Naive thymus-derived CD4-positive, alpha-beta T cell (primary cell): Measurements from ENCODE around the gene SLF1. TPM values are rescaled to one million over a fixed set of nuclear protein-coding genes. Genes with fewer than 3 reads are reported as not detected.

Source experiments
- ATAC-seq: fragments of 150-1000 bp; cut with Tn5 transposase; 2 replicates; pipeline ENCODE4 v1.10.0; 2021; ENCODE audit warnings: mild to moderate bottlenecking, moderate library complexity
- CTCF ChIA-PET: fragments of 350-600 bp; sonication (Branson Sonifier 250); formaldehyde crosslinking; loops from one replicate; lab custom pipeline; 2021; ENCODE audit warnings: antibody characterized with exemption; lab: Charles Lee
- POLR2A ChIA-PET: fragments of 350-600 bp; sonication (Branson Sonifier 250); formaldehyde crosslinking; loops from one replicate; lab custom pipeline; 2021; ENCODE audit warnings: antibody characterized with exemption, inconsistent platforms; lab: Charles Lee
- DNase-seq, 9 donors: peaks; one replicate each; pipeline versions ENCODE4 v3.0.0 to v3.0.0-alpha.2; 2020 to 2022; ENCODE audit warnings: mixed read lengths in 1 of 9
- H3K27ac ChIP-seq: one replicate; pipeline ENCODE4 v1.7.0; 2013; ENCODE audit warnings: mild to moderate bottlenecking, low read depth, low read length, moderate library complexity
- H3K27me3 ChIP-seq, 2 donors: one replicate each; pipeline ENCODE4 v1.7.0; 2013; ENCODE audit warnings: low read length in 2 of 2, mild to moderate bottlenecking in 2 of 2, moderate library complexity in 2 of 2; ENCODE audit not compliant: control insufficient read depth in 2 of 2, insufficient read depth in 2 of 2
- H3K36me3 ChIP-seq, 3 experiments: 1 replicate in 2 of 3; 2 replicates in 1 of 3; pipeline ENCODE4 v1.7.0; 2013; ENCODE audit warnings: low read length in 3 of 3, mild to moderate bottlenecking in 3 of 3, moderate library complexity in 1 of 3; ENCODE audit not compliant: insufficient read depth in 3 of 3, control insufficient read depth in 2 of 3
- H3K4me1 ChIP-seq, 2 donors: one replicate each; pipeline ENCODE4 v1.7.0; 2013; ENCODE audit warnings: low read length in 2 of 2, mild to moderate bottlenecking in 2 of 2, moderate library complexity in 1 of 2; ENCODE audit not compliant: control insufficient read depth in 2 of 2, insufficient read depth in 2 of 2
- H3K4me3 ChIP-seq: 2 replicates; pipeline ENCODE4 v1.7.0; 2013; ENCODE audit warnings: mild to moderate bottlenecking, low read length
- H3K9me3 ChIP-seq, 3 experiments: 1 replicate in 2 of 3; 2 replicates in 1 of 3; pipeline ENCODE4 v1.7.0; 2013; ENCODE audit warnings: low read length in 3 of 3; ENCODE audit not compliant: control insufficient read depth in 2 of 3
- H3K27ac Mint-ChIP-seq, 9 donors: one replicate each; pipeline ENCODE4 v1.8.0; 2020 to 2022; ENCODE audit warnings: mixed read lengths in 9 of 9, mild to moderate bottlenecking in 8 of 9, moderate library complexity in 5 of 9, inconsistent platforms in 2 of 9
- H3K27me3 Mint-ChIP-seq, 5 donors: one replicate each; pipeline ENCODE4 v1.8.0; 2021 to 2022; ENCODE audit warnings: mixed read lengths in 5 of 5, mild to moderate bottlenecking in 1 of 5
- H3K36me3 Mint-ChIP-seq, 5 donors: one replicate each; pipeline ENCODE4 v1.8.0; 2020 to 2022; ENCODE audit warnings: mixed read lengths in 5 of 5, mild to moderate bottlenecking in 3 of 5, inconsistent platforms in 1 of 5
- H3K4me1 Mint-ChIP-seq, 7 donors: one replicate each; pipeline ENCODE4 v1.8.0; 2020 to 2022; ENCODE audit warnings: mixed read lengths in 7 of 7, mild to moderate bottlenecking in 3 of 7, inconsistent platforms in 1 of 7
- H3K4me3 Mint-ChIP-seq, 10 donors: one replicate each; pipeline ENCODE4 v1.8.0; 2020 to 2022; ENCODE audit warnings: mild to moderate bottlenecking in 10 of 10, mixed read lengths in 10 of 10, moderate library complexity in 6 of 10, inconsistent platforms in 2 of 10
- H3K9me3 Mint-ChIP-seq, 11 donors: one replicate each; pipeline ENCODE4 v1.8.0; 2020 to 2022; ENCODE audit warnings: mixed read lengths in 11 of 11, mild to moderate bottlenecking in 4 of 11, inconsistent platforms in 1 of 11, moderate library complexity in 1 of 11
- intact Hi-C, 2 donors: fragments of 100-400 bp; cut with micrococcal nuclease; formaldehyde crosslinking; loops; one replicate each; pipeline ENCODE4 v1.15.1; 2023
- polyA plus RNA-seq, 2 donors: library from polyadenylated mRNA; unstranded; fragments of 300-500 nt; fragmentation: Illumina TruSeq; gene quantifications; one replicate each; pipeline ENCODE4 v1.2.3, GENCODE V29; 2021
- total RNA-seq, 6 experiments: library from RNA in 5 of 6; stranded (reverse) in 5 of 6; gene quantifications; 1 replicate in 5 of 6; 2 replicates in 1 of 6; pipeline ENCODE4 v1.2.3 and lab custom pipeline; 2021 to 2026

SLF1 gene
- total and polyA plus RNA-seq, 7 experiments from 2014 or later: 3.6 to 13.4 (median 8.2) TPM

- DNase-seq (peak in 1 of 9 donors; percentile 6), ATAC-seq (no peak)
- intact Hi-C loops: loop anchor here (10.0 kb wide), 3 partner anchors 181 to 1351 kb away; partner anchors contain the start of genes ARSK (in 1 of the 2), ELL2 (in 1 of the 2) and SKIC3 (in 1 of the 2)
- peaks cover 0 to 4% (median 0%) of the 10 kb centered on the region in 3 experiments for H3K36me3 ChIP-seq
- no peaks in the 10 kb centered on the region for H3K27me3 Mint-ChIP-seq
- H3K36me3 Mint-ChIP-seq: peaks cover 0 to 5% (median 0%) of the 10 kb centered on the region in 5 donors
- ChIA-PET POLR2A (no interaction called here), CTCF (no interaction called here)
- H3K27ac Mint-ChIP-seq: no peak overlapping the region
- no peaks in the 10 kb centered on the region for H3K27me3 ChIP-seq
- H3K4me1 Mint-ChIP-seq: peaks cover 5 to 34% (median 15%) of the 10 kb centered on the region in 7 donors
- no peaks in the 10 kb centered on the region for H3K4me1 ChIP-seq
- no peaks in the 10 kb centered on the region for H3K9me3 ChIP-seq
- H3K9me3 Mint-ChIP-seq: no peaks in the 10 kb centered on the region
- no peak overlapping the region for H3K4me3 ChIP-seq
- no peak overlapping the region for H3K27ac ChIP-seq
- no peak overlapping the region for H3K4me3 Mint-ChIP-seq
Observed at GRCh38 chr5:94613583-94613982, 4.9 kb upstream of the SLF1 start.

GRCh38 chr5:94614156-94614805 lies 4.2 kb upstream of the SLF1 start:
- DNase-seq: no peak
- no peaks in the 10 kb centered on the region for H3K9me3 Mint-ChIP-seq
- peaks cover 8 to 37% (median 17%) of the 10 kb centered on the region in 7 donors for H3K4me1 Mint-ChIP-seq
- H3K4me1 ChIP-seq: peaks cover 2 to 3% of the 10 kb centered on the region in 2 donors
- H3K27ac Mint-ChIP-seq: no peak overlapping the region
- no peaks in the 10 kb centered on the region for H3K9me3 ChIP-seq
- no peak overlapping the region for H3K4me3 ChIP-seq
- no peak overlapping the region for H3K27ac ChIP-seq
- H3K27me3 ChIP-seq: no peaks in the 10 kb centered on the region
- intact Hi-C loops: loop anchor here (10.0 kb wide), 3 partner anchors 181 to 1351 kb away; partner anchors contain the start of genes ARSK (in 1 of the 2), ELL2 (in 1 of the 2) and SKIC3 (in 1 of the 2)
- H3K36me3 Mint-ChIP-seq: peaks cover 0 to 5% (median 0%) of the 10 kb centered on the region in 5 donors
- no peak for ATAC-seq
- peaks cover 0 to 4% (median 0%) of the 10 kb centered on the region in 3 experiments for H3K36me3 ChIP-seq
- ChIA-PET CTCF (no interaction called here), POLR2A (no interaction called here)
- no peaks in the 10 kb centered on the region for H3K27me3 Mint-ChIP-seq
- H3K4me3 Mint-ChIP-seq: no peak overlapping the region

DNA sequence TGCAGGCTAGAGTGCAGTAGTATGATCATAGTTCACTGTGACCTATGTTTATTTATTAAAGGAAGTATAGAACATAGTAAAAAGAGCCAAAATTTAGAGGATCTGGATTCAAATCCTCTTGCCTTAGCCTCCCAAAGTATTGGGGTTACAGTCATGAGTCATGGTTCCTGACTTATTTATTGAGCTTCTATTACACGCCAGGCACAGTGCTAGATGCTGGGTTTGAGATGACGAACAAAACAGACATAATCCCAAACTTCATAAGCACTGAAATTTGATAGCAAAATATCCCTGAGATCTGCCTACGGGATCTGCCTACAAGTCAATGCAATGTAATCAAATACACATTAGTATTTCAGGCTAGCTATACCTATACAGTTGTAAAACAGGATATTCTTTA lies 2.6 kb upstream of the SLF1 start:
- Mint-ChIP-seq H3K4me3 (no peak overlapping the region), H3K36me3 (peaks cover 0 to 4% (median 0%) of the 10 kb centered on the region in 5 donors), H3K4me1 (peaks cover 12 to 42% (median 25%) of the 10 kb centered on the region in 7 donors), H3K27me3 (no peaks in the 10 kb centered on the region), H3K27ac (no peak overlapping the region), H3K9me3 (no peaks in the 10 kb centered on the region)
- Histone ChIP-seq H3K27ac (no peak overlapping the region), H3K4me1 (peaks cover 4 to 6% of the 10 kb centered on the region in 2 donors), H3K27me3 (no peaks in the 10 kb centered on the region), H3K4me3 (no peak overlapping the region), H3K9me3 (no peaks in the 10 kb centered on the region), H3K36me3 (peaks cover 0 to 4% (median 0%) of the 10 kb centered on the region in 3 experiments)
- intact Hi-C loops: loop anchor here (5.0 to 10.0 kb wide), 6 partner anchors 121 to 1349 kb away; partner anchors contain the start of genes ELL2 (in 2 of the 2), ARSK (in 1 of the 2) and SKIC3 (in 1 of the 2)
- ChIA-PET CTCF (no interaction called here), POLR2A (no interaction called here)
- DNase-seq (no peak), ATAC-seq (no peak)

DNA sequence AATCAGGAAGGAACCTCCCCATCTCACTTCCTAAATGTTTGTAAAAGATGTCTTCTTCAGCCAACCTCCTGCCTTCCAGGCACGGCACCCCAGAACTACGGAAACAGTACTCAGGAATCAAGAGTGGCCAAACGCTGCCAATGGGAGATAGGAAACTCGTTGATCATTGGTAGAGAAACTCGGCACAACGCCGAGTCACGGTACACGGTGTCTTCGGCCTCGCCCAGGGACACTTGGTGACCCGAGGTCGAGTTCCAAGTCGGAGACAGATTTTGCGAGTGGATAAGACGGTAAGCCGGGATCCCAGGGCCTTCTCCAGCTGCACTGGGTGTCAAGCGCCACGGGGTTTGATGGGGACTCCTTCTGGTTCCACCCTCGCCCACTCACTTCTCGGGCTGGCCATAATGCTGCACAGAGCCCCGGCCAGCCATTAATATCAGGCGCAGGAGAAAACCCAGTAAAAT lies 408 bp upstream of the SLF1 start:
- Mint-ChIP-seq H3K4me1 (peaks cover 14 to 47% (median 43%) of the 10 kb centered on the region in 7 donors), H3K27ac (peak overlapping the region; percentile 30 to 96 (median 89)), H3K27me3 (no peaks in the 10 kb centered on the region), H3K4me3 (peak overlapping the region; percentile 92 to 99 (median 96)), H3K36me3 (peaks cover 0 to 3% (median 0%) of the 10 kb centered on the region in 5 donors), H3K9me3 (no peaks in the 10 kb centered on the region)
- H3K9me3 ChIP-seq: no peaks in the 10 kb centered on the region
- ChIA-PET POLR2A (no interaction called here), CTCF (no interaction called here)
- peaks cover 6 to 7% of the 10 kb centered on the region in 2 donors for H3K4me1 ChIP-seq
- H3K36me3 ChIP-seq: peaks cover 0 to 4% (median 0%) of the 10 kb centered on the region in 3 experiments
- no peak for DNase-seq
- ATAC-seq: peak; percentile 33
- H3K4me3 ChIP-seq: peak overlapping the region; percentile 79
- H3K27ac ChIP-seq: peak overlapping the region; percentile 63
- H3K27me3 ChIP-seq: no peaks in the 10 kb centered on the region
- intact Hi-C loops: loop anchor here (1.0 to 10.0 kb wide), 12 partner anchors 8 to 1347 kb away; partner anchors contain the start of genes ELL2 (in 2 of the 2), SKIC3 (in 2 of the 2) and ARSK (in 1 of the 2)

DNA sequence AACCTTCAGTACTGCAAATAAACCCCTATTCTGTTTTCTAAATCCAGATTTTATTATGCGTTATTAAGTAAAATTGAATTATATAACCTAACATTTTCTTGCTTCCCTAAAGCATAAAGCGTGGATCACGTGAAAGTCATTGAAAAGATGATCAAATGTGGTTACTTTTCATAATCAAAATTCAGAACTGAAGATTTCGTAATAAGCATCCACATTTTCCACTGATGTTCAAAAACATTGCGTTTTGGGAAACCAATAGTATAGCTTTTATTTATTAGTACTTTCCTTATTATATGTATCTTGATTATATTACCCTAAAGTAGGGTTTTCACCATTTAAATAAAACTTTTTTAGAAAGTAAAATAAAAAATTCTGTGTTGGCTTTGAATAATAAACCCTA lies 1.8 kb downstream of the SLF1 start:
- Mint-ChIP-seq H3K4me3 (peak overlapping the region in 5 of 10 donors; percentile 92 to 98 (median 94)), H3K27ac (no peak overlapping the region), H3K9me3 (no peaks in the 10 kb centered on the region), H3K36me3 (peaks cover 0 to 3% (median 0%) of the 10 kb centered on the region in 5 donors), H3K27me3 (no peaks in the 10 kb centered on the region), H3K4me1 (peaks cover 14 to 48% (median 43%) of the 10 kb centered on the region in 7 donors)
- H3K4me3 ChIP-seq: no peak overlapping the region
- ATAC-seq (no peak), DNase-seq (no peak)
- POLR2A ChIA-PET: no interaction called here
- no peaks in the 10 kb centered on the region for H3K9me3 ChIP-seq
- H3K4me1 ChIP-seq: peaks cover 6 to 10% of the 10 kb centered on the region in 2 donors
- CTCF ChIA-PET: no interaction called here
- H3K27me3 ChIP-seq: no peaks in the 10 kb centered on the region
- intact Hi-C loops: no loop called here
- peaks cover 0 to 4% (median 0%) of the 10 kb centered on the region in 3 experiments for H3K36me3 ChIP-seq
- H3K27ac ChIP-seq: no peak overlapping the region

DNA sequence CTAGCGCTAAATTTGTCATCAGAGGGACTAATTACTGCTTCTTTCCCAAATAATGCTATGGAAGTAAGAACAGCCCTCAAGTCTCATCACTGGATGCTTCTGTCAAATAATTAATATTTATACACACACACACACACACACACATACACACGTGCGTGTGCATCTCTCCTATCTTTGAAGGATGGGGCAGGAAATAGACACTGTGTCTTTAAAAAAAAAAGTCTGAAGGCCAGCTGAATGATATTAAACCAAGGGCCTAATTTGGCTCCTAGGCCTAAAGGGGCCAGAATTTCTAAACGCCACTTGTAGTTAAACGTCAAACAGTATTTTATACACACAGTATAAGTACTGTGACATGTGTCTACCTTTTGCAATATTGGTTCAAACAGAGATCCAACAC lies 3.3 kb downstream of the SLF1 start:
- H3K27ac ChIP-seq: no peak overlapping the region
- Mint-ChIP-seq H3K4me1 (peaks cover 14 to 48% (median 42%) of the 10 kb centered on the region in 7 donors), H3K4me3 (peak overlapping the region in 2 of 10 donors; percentile 2 to 20), H3K36me3 (peaks cover 0 to 3% (median 0%) of the 10 kb centered on the region in 5 donors), H3K27me3 (no peaks in the 10 kb centered on the region), H3K9me3 (no peaks in the 10 kb centered on the region), H3K27ac (no peak overlapping the region)
- H3K27me3 ChIP-seq: no peaks in the 10 kb centered on the region
- DNase-seq: no peak
- ChIA-PET POLR2A (no interaction called here), CTCF (no interaction called here)
- H3K4me3 ChIP-seq: no peak overlapping the region
- ATAC-seq: no peak
- H3K36me3 ChIP-seq: peaks cover 0 to 4% (median 0%) of the 10 kb centered on the region in 3 experiments
- H3K4me1 ChIP-seq: peaks cover 6 to 10% of the 10 kb centered on the region in 2 donors
- H3K9me3 ChIP-seq: no peaks in the 10 kb centered on the region
- intact Hi-C loops: no loop called here
